Measurements from ENCODE around the gene SVOP.

DNA sequence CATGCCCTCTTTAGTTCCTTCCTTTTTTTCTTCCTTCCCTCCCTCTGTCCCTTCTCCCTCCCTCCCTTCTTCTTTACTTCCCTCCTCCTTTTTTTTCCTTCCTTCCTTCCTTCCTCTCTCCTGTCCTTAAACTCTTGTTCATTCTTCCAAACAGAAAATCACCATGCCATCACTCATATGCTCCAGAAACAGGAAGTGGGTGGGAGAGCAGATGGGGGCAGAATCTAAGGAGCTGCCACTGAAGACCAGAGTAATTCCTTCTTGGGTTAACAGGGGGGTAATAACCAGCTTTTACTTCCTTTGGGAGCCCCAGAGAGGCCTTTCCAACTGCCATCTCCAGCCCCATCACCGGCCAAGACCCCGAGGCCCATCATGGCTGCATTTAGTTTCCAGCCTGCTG is 51.2 kb downstream of the SVOP start:
- TF ChIP-seq, protein P1, sequence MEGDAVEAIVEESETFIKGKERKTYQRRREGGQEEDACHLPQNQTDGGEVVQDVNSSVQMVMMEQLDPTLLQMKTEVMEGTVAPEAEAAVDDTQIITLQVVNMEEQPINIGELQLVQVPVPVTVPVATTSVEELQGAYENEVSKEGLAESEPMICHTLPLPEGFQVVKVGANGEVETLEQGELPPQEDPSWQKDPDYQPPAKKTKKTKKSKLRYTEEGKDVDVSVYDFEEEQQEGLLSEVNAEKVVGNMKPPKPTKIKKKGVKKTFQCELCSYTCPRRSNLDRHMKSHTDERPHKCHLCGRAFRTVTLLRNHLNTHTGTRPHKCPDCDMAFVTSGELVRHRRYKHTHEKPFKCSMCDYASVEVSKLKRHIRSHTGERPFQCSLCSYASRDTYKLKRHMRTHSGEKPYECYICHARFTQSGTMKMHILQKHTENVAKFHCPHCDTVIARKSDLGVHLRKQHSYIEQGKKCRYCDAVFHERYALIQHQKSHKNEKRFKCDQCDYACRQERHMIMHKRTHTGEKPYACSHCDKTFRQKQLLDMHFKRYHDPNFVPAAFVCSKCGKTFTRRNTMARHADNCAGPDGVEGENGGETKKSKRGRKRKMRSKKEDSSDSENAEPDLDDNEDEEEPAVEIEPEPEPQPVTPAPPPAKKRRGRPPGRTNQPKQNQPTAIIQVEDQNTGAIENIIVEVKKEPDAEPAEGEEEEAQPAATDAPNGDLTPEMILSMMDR (IDR thresholded peaks at IDR 0.05): no peak
- TF ChIP-seq POLR2A (IDR thresholded peaks at IDR 0.05): no peak

Measured in body of pancreas (tissue), 4 donors.